Upper lobe of left lung (tissue), 4 donors: ENCODE measurements around the gene NRDE2.

ENCODE experiments used
- POLR2A ChIP-seq, 4 donors: fragments of 450-650 bp; IDR thresholded peaks; one replicate each; pipeline ENCODE4 v1.5.1; 2016 to 2017; ENCODE audit warnings: antibody characterized with exemption in 4 of 4, mild to moderate bottlenecking in 2 of 4
- TF ChIP-seq, protein P1 (sequence below), 6 experiments: fragments of 450-650 bp in 4 of 6; fragments of 200-600 bp in 2 of 6; sonication (generic) in 2 of 6; IDR thresholded peaks; one replicate each; pipeline ENCODE4 v1.5.1; 2016 to 2019; ENCODE audit warnings: antibody characterized with exemption in 6 of 6

DNA sequence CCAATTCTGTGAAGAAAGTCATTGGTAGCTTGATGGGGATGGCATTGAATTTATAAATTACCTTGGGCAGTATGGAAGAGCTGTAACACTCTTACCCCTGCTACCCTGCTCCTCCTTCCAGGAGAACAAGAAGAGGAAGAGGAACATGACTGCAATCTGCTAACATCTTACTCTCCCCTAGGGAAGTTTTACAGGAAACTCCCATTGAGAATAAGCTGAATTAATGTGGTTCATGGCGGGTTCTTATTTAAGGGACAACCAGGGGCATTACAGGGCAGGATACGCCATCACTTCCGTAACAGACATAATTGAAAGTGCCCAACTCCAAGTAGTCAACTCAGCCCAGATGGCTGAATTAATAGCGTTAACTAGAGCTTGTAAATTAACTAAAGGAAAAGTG is 84.8 kb downstream of the NRDE2 start:
- no peak for TF ChIP-seq POLR2A (IDR thresholded peaks at IDR 0.05)
- TF ChIP-seq, protein P1, sequence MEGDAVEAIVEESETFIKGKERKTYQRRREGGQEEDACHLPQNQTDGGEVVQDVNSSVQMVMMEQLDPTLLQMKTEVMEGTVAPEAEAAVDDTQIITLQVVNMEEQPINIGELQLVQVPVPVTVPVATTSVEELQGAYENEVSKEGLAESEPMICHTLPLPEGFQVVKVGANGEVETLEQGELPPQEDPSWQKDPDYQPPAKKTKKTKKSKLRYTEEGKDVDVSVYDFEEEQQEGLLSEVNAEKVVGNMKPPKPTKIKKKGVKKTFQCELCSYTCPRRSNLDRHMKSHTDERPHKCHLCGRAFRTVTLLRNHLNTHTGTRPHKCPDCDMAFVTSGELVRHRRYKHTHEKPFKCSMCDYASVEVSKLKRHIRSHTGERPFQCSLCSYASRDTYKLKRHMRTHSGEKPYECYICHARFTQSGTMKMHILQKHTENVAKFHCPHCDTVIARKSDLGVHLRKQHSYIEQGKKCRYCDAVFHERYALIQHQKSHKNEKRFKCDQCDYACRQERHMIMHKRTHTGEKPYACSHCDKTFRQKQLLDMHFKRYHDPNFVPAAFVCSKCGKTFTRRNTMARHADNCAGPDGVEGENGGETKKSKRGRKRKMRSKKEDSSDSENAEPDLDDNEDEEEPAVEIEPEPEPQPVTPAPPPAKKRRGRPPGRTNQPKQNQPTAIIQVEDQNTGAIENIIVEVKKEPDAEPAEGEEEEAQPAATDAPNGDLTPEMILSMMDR (IDR thresholded peaks at IDR 0.05) = no peak
